SKM-1 (cell line): ENCODE data around the gene NMRK1.

Source experiments
- DNase-seq: peaks from one replicate; lab custom pipeline; 2025; ENCODE audit not compliant: unreplicated experiment; lab: John Stamatoyannopoulos, UW

Gene NMRK1

GRCh38 chr9:75087824-75088645, at the start of gene NMRK1, which contains the start of gene OSTF1:
Gene NMRK1, minus strand, starts transcription at chr9:75088155. Its CDS starts 5,040 bp downstream, at chr9:75083115.
Gene OSTF1, plus strand, starts transcription at chr9:75088514. Its CDS starts 179 bp downstream, at chr9:75088693.
- DNase-seq, result peak; percentile 69

DNA sequence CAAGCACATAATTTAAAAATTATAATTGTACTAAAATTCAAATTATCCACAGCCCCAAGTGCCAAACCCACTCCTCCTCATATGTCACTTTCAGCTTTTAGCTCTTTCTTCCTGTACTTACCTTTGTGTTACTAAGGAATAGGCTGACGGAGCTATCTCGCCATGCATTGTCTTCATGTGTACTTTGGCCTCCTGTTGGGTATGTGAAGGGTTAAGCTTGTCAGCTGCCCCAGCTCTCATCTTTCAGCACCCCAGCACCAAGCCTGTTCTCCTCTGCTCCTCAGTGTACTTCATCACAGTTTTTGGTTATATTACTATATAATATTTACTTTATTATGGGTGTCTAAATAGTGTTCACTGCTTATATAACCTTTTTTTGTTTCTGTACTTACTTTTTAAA, 46.5 kb upstream of the NMRK1 start:
- DNase-seq, result no peak

DNA sequence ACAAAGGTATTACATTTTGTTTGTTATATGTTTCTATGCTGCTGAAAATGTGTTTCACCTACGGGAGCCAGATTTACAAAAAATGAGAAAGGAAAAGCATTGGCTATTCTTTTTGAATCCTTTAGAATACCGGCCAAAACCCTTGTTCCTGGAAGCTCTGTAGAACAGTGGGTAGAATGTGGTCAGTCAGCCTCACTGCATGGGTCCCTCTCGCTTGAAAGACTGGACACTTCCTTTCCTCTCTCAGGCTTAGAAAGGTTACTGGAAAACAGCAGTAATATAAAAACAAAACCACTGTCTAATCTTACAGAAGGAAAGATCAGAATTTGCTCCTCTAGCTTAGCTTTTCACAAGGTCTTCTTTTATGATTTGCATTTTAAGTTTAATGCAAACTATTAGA, 45.4 kb upstream of the NMRK1 start:
- DNase-seq, result no peak

- DNase-seq, result no peak
These were observed 44.3 kb upstream of the NMRK1 start for GRCh38 chr9:75132244-75132643.

DNA sequence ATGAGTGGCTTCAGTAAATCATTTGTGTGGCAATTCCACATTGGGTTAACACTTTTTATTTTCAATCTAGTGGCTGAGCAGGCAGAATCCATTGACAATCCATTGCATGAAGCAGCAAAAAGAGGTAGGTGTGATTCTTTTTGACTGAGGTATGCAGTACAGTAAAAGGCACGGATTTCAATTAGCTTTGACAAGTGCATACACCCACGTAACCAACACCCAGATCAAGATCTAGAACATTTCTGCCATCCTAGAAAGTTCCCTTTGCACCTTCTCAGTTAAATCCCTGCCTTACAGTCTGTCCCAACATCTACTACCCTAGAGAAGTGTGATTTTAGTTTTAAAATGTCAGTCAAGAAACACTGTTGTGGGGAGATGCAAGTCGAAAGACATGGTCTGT, 43.7 kb upstream of the NMRK1 start:
- no peak for DNase-seq

DNA sequence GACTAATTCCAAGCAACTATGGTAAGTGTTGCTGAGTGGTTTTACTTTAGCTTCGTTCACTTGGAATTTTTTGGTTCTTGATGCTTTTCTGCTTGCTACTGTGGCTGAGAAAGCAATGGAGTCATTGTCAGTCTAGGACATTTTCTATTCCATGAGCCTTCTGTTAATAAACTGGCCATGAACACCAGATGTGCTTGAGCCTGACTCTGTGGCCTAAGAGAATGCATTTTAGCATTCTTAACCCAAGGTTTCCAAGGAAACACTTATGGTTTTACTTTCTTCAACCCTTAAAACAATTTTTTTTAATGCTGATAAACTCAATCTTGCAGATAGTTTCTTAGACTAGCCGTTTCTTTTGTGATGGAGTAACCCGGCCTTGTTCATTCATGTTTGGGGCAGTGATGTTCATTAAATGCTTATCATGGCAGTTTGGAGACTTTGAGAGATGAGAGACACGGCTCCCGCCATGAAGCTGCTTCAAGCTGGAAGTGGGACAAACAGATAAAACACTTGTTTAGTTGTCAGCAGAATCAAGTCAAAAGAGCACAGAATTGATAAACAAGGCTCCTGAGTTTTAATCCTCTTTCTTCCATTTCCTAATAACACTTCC, 42.8 kb upstream of the NMRK1 start:
- no peak for DNase-seq

GRCh38 chr9:75130172-75130571, 42.2 kb upstream of the NMRK1 start:
- DNase-seq, result no peak

- DNase-seq, result no peak
These were observed 40.6 kb upstream of the NMRK1 start for GRCh38 chr9:75128535-75128934.

- DNase-seq, result no peak
These were observed 35.7 kb upstream of the NMRK1 start for GRCh38 chr9:75123696-75124095.

GRCh38 chr9:75121914-75122558, 34.1 kb upstream of the NMRK1 start:
- no peak for DNase-seq

DNA sequence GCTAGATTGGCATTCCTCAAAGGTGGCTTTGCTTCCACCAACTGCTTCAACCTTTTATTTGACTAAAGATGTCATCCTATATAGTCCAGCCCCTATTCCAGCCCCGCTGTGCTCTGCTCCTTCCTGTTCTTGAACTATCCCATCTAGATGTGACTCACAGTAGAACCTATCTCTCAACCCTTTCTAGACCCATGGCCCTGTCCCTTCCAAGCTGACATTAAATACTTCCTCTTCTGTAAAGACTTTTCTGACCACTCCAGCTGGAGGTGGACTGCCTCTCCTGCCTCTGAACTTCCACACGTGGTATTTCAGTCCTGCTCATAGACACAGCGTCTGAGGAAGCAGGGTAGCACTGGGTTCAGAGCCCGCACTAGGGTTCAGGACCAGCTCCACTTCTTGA, 32.7 kb upstream of the NMRK1 start:
- no peak for DNase-seq

- no peak for DNase-seq
These were observed 29.6 kb upstream of the NMRK1 start for GRCh38 chr9:75117564-75117963.

- DNase-seq, result no peak
These were observed 28.4 kb upstream of the NMRK1 start for GRCh38 chr9:75116306-75116705.

GRCh38 chr9:75112789-75113188, 24.8 kb upstream of the NMRK1 start:
- DNase-seq, result no peak

DNA sequence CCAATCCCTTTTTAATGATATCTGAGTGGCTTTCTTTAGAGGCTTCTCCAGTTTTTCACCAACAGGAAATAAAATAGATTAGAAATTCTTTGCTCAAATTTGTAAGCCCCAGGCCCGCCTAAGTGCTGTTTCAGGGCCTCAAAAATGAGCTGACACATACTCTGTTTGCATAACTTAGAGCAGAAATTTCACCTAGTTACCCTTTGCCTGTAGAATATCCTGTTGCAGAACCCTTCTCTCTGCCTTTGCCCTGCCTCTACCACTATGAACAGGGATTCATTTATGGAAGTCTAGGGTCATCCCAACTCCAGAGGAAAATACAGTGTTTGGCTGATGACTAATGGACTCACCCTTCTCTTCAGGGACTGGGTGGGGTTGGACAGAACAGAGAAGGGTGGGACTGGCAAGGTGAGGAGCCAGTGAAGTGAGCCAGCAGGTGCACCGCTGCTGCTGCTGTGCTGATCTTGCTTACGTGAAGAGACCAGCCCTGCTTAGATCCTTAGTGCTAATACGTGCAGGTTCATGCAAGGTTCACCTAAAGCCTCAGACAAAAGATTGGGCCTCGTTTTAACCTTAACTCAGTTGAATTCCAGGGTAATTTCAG, 23.2 kb upstream of the NMRK1 start:
- DNase-seq, result no peak

GRCh38 chr9:75109210-75109839, 21.4 kb upstream of the NMRK1 start:
- DNase-seq, result no peak

DNA sequence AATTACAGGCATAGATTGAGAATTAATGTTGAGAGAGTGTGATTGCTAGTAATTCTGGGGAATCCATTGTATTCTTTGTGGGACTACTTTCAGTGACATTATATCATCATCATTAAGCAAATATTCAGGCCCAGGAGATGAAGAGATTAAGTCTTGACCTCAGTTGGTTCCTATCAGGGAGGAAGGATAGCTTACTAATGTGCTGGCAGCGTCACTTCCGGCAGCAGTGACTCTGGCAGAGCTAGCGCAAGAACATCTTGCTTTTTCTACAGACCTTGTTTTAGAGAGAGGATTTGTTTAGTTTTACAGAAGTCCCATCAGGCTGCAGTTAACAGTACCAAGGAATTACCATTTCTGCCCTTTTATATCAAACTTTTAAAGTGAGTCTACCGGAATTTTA, 20.6 kb upstream of the NMRK1 start:
- DNase-seq, result no peak

- no peak for DNase-seq
These were observed 18.9 kb upstream of the NMRK1 start for GRCh38 chr9:75106857-75107256.

- no peak for DNase-seq
These were observed 17.9 kb upstream of the NMRK1 start for GRCh38 chr9:75105841-75106240.

DNA sequence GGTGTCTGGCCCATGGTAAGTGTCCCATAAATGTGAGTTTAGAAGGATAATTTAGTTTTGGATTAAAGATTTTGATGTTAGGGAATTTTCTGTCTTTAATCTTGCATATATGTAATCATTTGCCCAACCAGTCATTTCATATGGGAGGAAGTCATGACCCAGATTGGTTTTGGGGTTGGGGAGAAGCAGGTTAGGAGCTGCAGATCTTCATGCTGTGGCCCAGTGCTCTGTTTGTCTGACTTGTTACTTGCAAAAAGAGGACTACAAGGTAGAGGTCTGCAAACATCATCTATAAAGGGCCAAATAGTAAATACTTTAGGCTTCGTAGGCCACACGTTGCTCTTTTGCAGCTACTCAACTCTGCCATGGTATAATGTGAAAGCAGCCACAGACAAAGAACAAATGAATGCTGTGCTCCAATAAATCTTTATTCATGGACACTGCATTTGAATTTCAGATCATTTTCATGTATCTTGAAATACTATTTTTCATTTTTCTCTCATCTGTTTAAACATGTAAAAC, 17.1 kb upstream of the NMRK1 start:
- DNase-seq, result no peak

GRCh38 chr9:75104607-75105006, 16.7 kb upstream of the NMRK1 start:
- no peak for DNase-seq
